ENCODE results near the gene PYGO2.

PYGO2 gene

GRCh38 chr1:154931940-154932487 is 29.6 kb downstream of the PYGO2 start:
- ATAC-seq = no peak

GRCh38 chr1:154926201-154926600 is 35.4 kb downstream of the PYGO2 start:
- ATAC-seq = no peak
- TF ChIP-seq CSDC2 (CRISPR knock-in tag; IDR thresholded peaks at IDR 0.05) (no peak), POU6F1 (CRISPR knock-in tag; IDR thresholded peaks at IDR 0.05; ENCODE audit: borderline replicate concordance, low read depth) (no peak), RARB (CRISPR knock-in tag; IDR thresholded peaks at IDR 0.05) (no peak), GLIS3 (CRISPR knock-in tag; IDR thresholded peaks at IDR 0.05) (no peak), PATZ1 (CRISPR knock-in tag; IDR thresholded peaks at IDR 0.05; ENCODE audit: borderline replicate concordance) (no peak), ARNTL (CRISPR knock-in tag; IDR thresholded peaks at IDR 0.05; ENCODE audit: borderline replicate concordance, low read depth) (no peak), PPARA (CRISPR knock-in tag; IDR thresholded peaks at IDR 0.05; ENCODE audit: borderline replicate concordance) (no peak), TSHZ2 (CRISPR knock-in tag; IDR thresholded peaks at IDR 0.05) (no peak), TOX (CRISPR knock-in tag; IDR thresholded peaks at IDR 0.05; ENCODE audit: borderline replicate concordance) (no peak), ZFP3 (CRISPR knock-in tag; IDR thresholded peaks at IDR 0.05) (no peak), CSRNP3 (CRISPR knock-in tag; IDR thresholded peaks at IDR 0.05) (no peak), ZNF70 (CRISPR knock-in tag; IDR thresholded peaks at IDR 0.05) (no peak), ZC3H10 (CRISPR knock-in tag; IDR thresholded peaks at IDR 0.05) (no peak), ESRRG (CRISPR knock-in tag; IDR thresholded peaks at IDR 0.05) (no peak)

More at GRCh38 chr1:154931940-154932487, 29.6 kb downstream of the PYGO2 start:
- TF ChIP-seq GLIS3 (CRISPR knock-in tag; IDR thresholded peaks at IDR 0.05) = no peak
- TF ChIP-seq CREB5 (CRISPR knock-in tag; IDR thresholded peaks at IDR 0.05; ENCODE audit: low read depth) = no peak
- no peak for TF ChIP-seq OSR1 (CRISPR knock-in tag; IDR thresholded peaks at IDR 0.05)
- no peak for TF ChIP-seq RARB (CRISPR knock-in tag; IDR thresholded peaks at IDR 0.05)
- no peak for TF ChIP-seq TCF4 (CRISPR knock-in tag; IDR thresholded peaks at IDR 0.05; ENCODE audit: borderline replicate concordance)
- TF ChIP-seq SNAI2 (CRISPR knock-in tag; IDR thresholded peaks at IDR 0.05) = no peak
- TF ChIP-seq PATZ1 (CRISPR knock-in tag; IDR thresholded peaks at IDR 0.05; ENCODE audit: borderline replicate concordance) = no peak
- TF ChIP-seq ZNF70 (CRISPR knock-in tag; IDR thresholded peaks at IDR 0.05) = no peak
- TF ChIP-seq PPARA (CRISPR knock-in tag; IDR thresholded peaks at IDR 0.05; ENCODE audit: borderline replicate concordance) = no peak
- TF ChIP-seq ZFP30 (CRISPR knock-in tag; IDR thresholded peaks at IDR 0.05) = no peak
- TF ChIP-seq ZC3H10 (CRISPR knock-in tag; IDR thresholded peaks at IDR 0.05) = no peak
- no peak for TF ChIP-seq CSDC2 (CRISPR knock-in tag; IDR thresholded peaks at IDR 0.05)
- TF ChIP-seq POU6F1 (CRISPR knock-in tag; IDR thresholded peaks at IDR 0.05; ENCODE audit: borderline replicate concordance, low read depth) = no peak
- TF ChIP-seq ZFP3 (CRISPR knock-in tag; IDR thresholded peaks at IDR 0.05) = no peak

Measured in SK-N-SH treated with all-trans-retinoic acid at 6 μM for 48 hours (cell line).